WTC11 (cell line): Measurements from ENCODE around the gene LHFPL6. TPM values are rescaled to one million over a fixed set of nuclear protein-coding genes. Genes with fewer than 3 reads are reported as not detected.

Experiments used
- ATAC-seq: fragments of 200-7000 bp; cut with Tn5 transposase; 2 replicates; pipeline ENCODE4 v1.10.0; 2021; ENCODE audit warnings: mild to moderate bottlenecking, moderate library complexity
- CTCF ChIA-PET: fragments of 300-600 bp; sonication (Branson Sonifier 250); formaldehyde crosslinking; loops from one replicate; lab custom pipeline; 2021; ENCODE audit warnings: antibody characterized with exemption; lab: Charles Lee
- POLR2A ChIA-PET: fragments of 350-600 bp; sonication (Branson Sonifier 250); formaldehyde crosslinking; loops from one replicate; lab custom pipeline; 2021; ENCODE audit warnings: antibody characterized with exemption; lab: Charles Lee
- DNase-seq: peaks from one replicate; pipeline ENCODE4 v3.0.0; 2021; ENCODE audit warnings: low spot score
- H3K27ac Mint-ChIP-seq: 2 replicates; pipeline ENCODE4 v1.8.0; 2021; ENCODE audit warnings: mixed read lengths
- H3K27me3 Mint-ChIP-seq: 2 replicates; pipeline ENCODE4 v1.8.0; 2021; ENCODE audit warnings: low read depth, mild to moderate bottlenecking, moderate library complexity, mixed read lengths
- H3K36me3 Mint-ChIP-seq: 2 replicates; pipeline ENCODE4 v1.8.0; 2021; ENCODE audit warnings: mixed read lengths
- H3K4me1 Mint-ChIP-seq: 2 replicates; pipeline ENCODE4 v1.8.0; 2022; ENCODE audit warnings: mixed read lengths
- H3K4me3 Mint-ChIP-seq: 2 replicates; pipeline ENCODE4 v1.8.0; 2021; ENCODE audit warnings: mild to moderate bottlenecking, moderate library complexity, mixed read lengths
- H3K9me3 Mint-ChIP-seq: 2 replicates; pipeline ENCODE4 v1.8.0; 2021; ENCODE audit warnings: mixed read lengths
- ATF6 ChIP-seq: sonication (generic); formaldehyde crosslinking; IDR thresholded peaks from 2 replicates; pipeline ENCODE4 v1.8.1; 2023; ENCODE audit warnings: mild to moderate bottlenecking, missing genetic modification reagents
- ETV6 ChIP-seq: sonication (generic); formaldehyde crosslinking; IDR thresholded peaks from 2 replicates; pipeline ENCODE4 v1.8.1; 2022; ENCODE audit warnings: mild to moderate bottlenecking, missing genetic modification reagents
- GABPB1 ChIP-seq: sonication (generic); formaldehyde crosslinking; IDR thresholded peaks from 2 replicates; pipeline ENCODE4 v1.8.1; 2023; ENCODE audit warnings: mild to moderate bottlenecking, missing genetic modification reagents
- NR2C2 ChIP-seq: sonication (generic); formaldehyde crosslinking; IDR thresholded peaks from 2 replicates; pipeline ENCODE4 v1.8.0; 2022; ENCODE audit warnings: mild to moderate bottlenecking, missing genetic modification reagents
- PRDM15 ChIP-seq: sonication (generic); formaldehyde crosslinking; IDR thresholded peaks from 2 replicates; pipeline ENCODE4 v1.8.0; 2022; ENCODE audit warnings: missing genetic modification reagents
- SMAD3 ChIP-seq: sonication (generic); formaldehyde crosslinking; IDR thresholded peaks from 2 replicates; pipeline ENCODE4 v1.8.0; 2022; ENCODE audit warnings: missing genetic modification reagents, mild to moderate bottlenecking, borderline replicate concordance
- TEAD1 ChIP-seq: sonication (generic); formaldehyde crosslinking; IDR thresholded peaks from 2 replicates; pipeline ENCODE4 v1.8.0; 2022; ENCODE audit warnings: mild to moderate bottlenecking, missing genetic modification reagents
- ZMAT4 ChIP-seq: fragments of 250-450 bp; sonication (Bioruptor Pico); IDR thresholded peaks from 2 replicates; pipeline ENCODE4 v1.9.0; 2021; ENCODE audit warnings: mild to moderate bottlenecking
- ZNF281 ChIP-seq: sonication (generic); formaldehyde crosslinking; IDR thresholded peaks from 2 replicates; pipeline ENCODE4 v1.8.0; 2023; ENCODE audit warnings: mild to moderate bottlenecking, missing genetic modification reagents
- total RNA-seq: library from RNA; stranded (reverse); gene quantifications from 3 replicates; pipeline ENCODE4 v1.2.3, GENCODE V29; 2021

Gene LHFPL6
- total RNA-seq, 1 experiment from 2014 or later = 4.5 TPM

GRCh38 chr13:39496506-39496905, 106.5 kb downstream of the LHFPL6 start (continued):
- TF ChIP-seq ATF6 (CRISPR knock-in tag) (no peak), NR2C2 (CRISPR knock-in tag) (no peak)

GRCh38 chr13:39494633-39495032, 108.4 kb downstream of the LHFPL6 start:
- 0 out of 2 replicates have a peak, but pooled peaks cover 4% of the 10 kb centered on the region for H3K9me3 Mint-ChIP-seq
- no peak for TF ChIP-seq SMAD3 (CRISPR knock-in tag)
- no peak for TF ChIP-seq ZMAT4 (CRISPR knock-in tag)
- TF ChIP-seq GABPB1 (CRISPR knock-in tag) = no peak
- TF ChIP-seq PRDM15 = no peak
- TF ChIP-seq, all 79 proteins: peak for 0
- H3K27ac Mint-ChIP-seq = peak overlapping the region; percentile 84; the same call in 1 of the 2 replicates
- H3K36me3 Mint-ChIP-seq = no peaks in the 10 kb centered on the region
- ATAC-seq (no peak), DNase-seq (no peak)
- ChIA-PET POLR2A (no interaction called here), CTCF (interaction anchor here (1.5 to 1.9 kb wide), 3 partner anchors 77 to 121 kb away, joined by 3 to 9 read pairs (median 6); no protein-coding TSS in a partner anchor)
- H3K4me3 Mint-ChIP-seq = no peak overlapping the region
- peaks cover 23% of the 10 kb centered on the region for H3K27me3 Mint-ChIP-seq
- H3K4me1 Mint-ChIP-seq = peaks cover 90% of the 10 kb centered on the region

- CTCF ChIA-PET = interaction anchor here (1.7 to 1.9 kb wide), 2 partner anchors 118 to 122 kb away, joined by 3 to 6 read pairs; no protein-coding TSS in a partner anchor
- H3K4me3 Mint-ChIP-seq = no peak overlapping the region
- POLR2A ChIA-PET = no interaction called here
These were observed 109.0 kb downstream of the LHFPL6 start for GRCh38 chr13:39494006-39494405.

More at GRCh38 chr13:39494006-39494405, 109.0 kb downstream of the LHFPL6 start:
- Mint-ChIP-seq H3K9me3 (no peaks in the 10 kb centered on the region), H3K27ac (peak overlapping the region; percentile 84; the same call in 1 of the 2 replicates), H3K27me3 (peaks cover 25% of the 10 kb centered on the region), H3K4me1 (peaks cover 90% of the 10 kb centered on the region), H3K36me3 (no peaks in the 10 kb centered on the region)
- ATAC-seq = peak; percentile 61
- TF ChIP-seq TEAD1 (CRISPR knock-in tag) = peak; percentile 92; the same call in 1 of the 2 replicates
- peak; percentile 42; the same call in 1 of the 2 replicates for TF ChIP-seq ETV6 (CRISPR knock-in tag)
- TF ChIP-seq ZNF281 (CRISPR knock-in tag) = no peak
- DNase-seq = no peak
